ENCODE measurements around the gene EDN3.

Gene EDN3

GRCh38 chr20:59265298-59265697 is 35.1 kb upstream of the EDN3 start:
- no peak for DNase-seq (ENCODE audit: low read depth)
- TF ChIP-seq, protein P1, sequence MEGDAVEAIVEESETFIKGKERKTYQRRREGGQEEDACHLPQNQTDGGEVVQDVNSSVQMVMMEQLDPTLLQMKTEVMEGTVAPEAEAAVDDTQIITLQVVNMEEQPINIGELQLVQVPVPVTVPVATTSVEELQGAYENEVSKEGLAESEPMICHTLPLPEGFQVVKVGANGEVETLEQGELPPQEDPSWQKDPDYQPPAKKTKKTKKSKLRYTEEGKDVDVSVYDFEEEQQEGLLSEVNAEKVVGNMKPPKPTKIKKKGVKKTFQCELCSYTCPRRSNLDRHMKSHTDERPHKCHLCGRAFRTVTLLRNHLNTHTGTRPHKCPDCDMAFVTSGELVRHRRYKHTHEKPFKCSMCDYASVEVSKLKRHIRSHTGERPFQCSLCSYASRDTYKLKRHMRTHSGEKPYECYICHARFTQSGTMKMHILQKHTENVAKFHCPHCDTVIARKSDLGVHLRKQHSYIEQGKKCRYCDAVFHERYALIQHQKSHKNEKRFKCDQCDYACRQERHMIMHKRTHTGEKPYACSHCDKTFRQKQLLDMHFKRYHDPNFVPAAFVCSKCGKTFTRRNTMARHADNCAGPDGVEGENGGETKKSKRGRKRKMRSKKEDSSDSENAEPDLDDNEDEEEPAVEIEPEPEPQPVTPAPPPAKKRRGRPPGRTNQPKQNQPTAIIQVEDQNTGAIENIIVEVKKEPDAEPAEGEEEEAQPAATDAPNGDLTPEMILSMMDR (IDR thresholded peaks at IDR 0.05; ENCODE audit: low read length, missing control alignments), result no peak
- H3K4me3 ChIP-seq (replicated peaks; ENCODE audit: low read depth, low read length), result no peak overlapping the region

DNA sequence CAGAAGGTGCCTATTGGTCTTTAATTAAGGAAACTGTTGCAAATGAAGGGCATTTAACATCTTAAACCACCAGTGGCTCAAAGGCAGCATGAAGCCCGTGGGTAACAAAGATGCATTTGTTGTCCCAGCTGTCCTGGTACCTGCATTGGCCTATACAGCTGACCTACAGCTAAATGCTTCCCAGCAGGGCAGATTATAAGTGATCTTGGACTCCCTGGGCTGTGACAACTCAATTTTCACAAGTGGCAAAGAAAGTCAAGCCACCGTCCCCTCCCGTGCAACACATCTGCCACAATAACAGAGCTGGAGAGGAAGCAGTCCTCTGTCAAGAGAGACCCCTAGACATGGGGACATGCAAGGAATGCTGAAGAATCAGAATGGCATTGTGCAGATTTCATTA is 31.5 kb upstream of the EDN3 start:
- no peak for DNase-seq (ENCODE audit: low read depth)
- no peak overlapping the region for H3K4me3 ChIP-seq (replicated peaks; ENCODE audit: low read depth, low read length)
- TF ChIP-seq, protein P1 (IDR thresholded peaks at IDR 0.05; ENCODE audit: low read length, missing control alignments), result no peak

DNA sequence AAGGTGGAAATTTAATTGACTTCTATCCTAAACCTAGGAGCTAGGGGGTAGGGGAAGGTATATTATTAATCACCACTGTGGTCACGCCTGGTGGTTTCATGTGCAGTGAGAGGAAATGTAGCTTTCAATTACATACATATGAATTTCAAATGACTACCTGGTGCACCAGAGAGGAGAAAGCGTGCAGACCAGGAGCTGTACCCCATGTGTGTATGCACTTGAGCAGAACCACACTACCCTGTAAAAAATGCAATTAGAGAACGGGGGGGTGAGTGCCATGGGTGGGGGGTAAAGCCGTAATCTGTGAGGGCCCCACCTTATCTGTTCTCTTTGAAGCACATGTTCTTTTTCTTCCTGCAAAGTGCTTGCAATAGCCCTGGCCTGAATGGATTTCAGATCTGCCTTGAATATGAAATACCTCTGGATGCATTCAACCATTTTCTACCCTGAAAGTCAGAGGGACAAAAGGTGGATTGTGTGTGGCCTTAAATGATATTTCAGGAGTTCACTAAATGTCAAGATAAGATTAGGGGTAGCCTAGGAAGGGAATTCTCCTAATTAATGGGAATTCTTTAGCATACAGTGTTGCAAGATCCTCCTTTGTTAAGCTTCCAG is 30.9 kb upstream of the EDN3 start:
- TF ChIP-seq, protein P1 (IDR thresholded peaks at IDR 0.05; ENCODE audit: low read length, missing control alignments), result no peak
- DNase-seq (ENCODE audit: low read depth), result no peak

GRCh38 chr20:59270380-59270779 is 30.0 kb upstream of the EDN3 start:
- DNase-seq (ENCODE audit: low read depth), result no peak
- TF ChIP-seq, protein P1 (IDR thresholded peaks at IDR 0.05; ENCODE audit: low read length, missing control alignments), result no peak
- no peak overlapping the region for H3K4me3 ChIP-seq (replicated peaks; ENCODE audit: low read depth, low read length)

More for the DNA sequence above, 30.9 kb upstream of the EDN3 start:
- H3K4me3 ChIP-seq (replicated peaks; ENCODE audit: low read depth, low read length), result no peak overlapping the region

DNA sequence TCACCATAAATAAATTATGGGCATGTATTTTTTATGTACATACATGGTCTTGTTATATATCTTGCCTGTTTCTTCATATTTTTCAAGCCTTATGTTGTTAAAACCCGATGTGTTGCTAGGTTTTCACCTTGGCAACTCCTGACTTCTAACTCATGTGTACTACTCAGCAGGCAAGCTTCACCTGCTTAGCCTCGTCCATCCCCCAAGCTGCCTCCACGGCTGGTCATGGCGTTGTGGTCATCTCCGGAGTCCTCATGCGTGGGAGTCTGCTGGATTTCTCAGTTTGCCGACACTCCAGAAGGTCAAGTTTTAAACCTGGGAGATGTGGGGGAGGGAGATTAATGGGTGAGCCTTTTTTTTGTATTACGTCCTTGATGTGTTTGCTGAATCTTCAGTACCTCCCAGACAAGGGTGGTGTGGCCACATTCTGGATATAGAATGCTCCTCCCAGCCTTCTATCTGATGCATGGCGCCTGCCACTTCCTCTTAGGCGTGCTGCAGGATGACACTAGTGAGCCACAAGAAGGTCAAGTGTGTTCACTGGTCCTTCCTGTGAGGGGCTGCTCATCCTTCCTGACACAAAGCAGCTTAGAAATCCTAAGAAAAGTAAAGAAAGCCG is 26.6 kb upstream of the EDN3 start:
- TF ChIP-seq, protein P1 (IDR thresholded peaks at IDR 0.05; ENCODE audit: low read length, missing control alignments), result no peak
- DNase-seq (ENCODE audit: low read depth), result no peak
- H3K4me3 ChIP-seq (replicated peaks; ENCODE audit: low read depth, low read length), result no peak overlapping the region

GRCh38 chr20:59276938-59277337 is 23.5 kb upstream of the EDN3 start:
- no peak for DNase-seq (ENCODE audit: low read depth)
- no peak overlapping the region for H3K4me3 ChIP-seq (replicated peaks; ENCODE audit: low read depth, low read length)
- TF ChIP-seq, protein P1 (IDR thresholded peaks at IDR 0.05; ENCODE audit: low read length, missing control alignments), result no peak

DNA sequence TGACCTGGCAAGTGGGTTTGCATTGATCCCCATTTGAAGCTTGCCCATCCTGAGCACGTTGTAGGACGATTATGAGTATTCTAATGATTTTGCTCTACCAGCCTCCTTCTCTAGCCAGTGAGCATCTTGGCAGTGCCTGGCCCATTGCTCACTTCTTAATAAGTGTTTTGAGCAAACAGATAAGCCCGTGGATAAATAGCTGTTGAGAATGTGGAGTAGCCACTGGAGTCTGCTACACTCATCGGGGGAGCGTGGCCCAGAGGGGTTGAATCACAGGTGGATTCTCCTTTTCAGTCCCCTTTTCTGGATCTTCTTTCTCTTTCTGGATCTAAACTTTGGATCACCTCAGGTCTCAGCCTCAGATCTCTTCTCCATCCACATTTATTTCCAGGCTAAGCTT is 15.9 kb upstream of the EDN3 start:
- TF ChIP-seq, protein P1 (IDR thresholded peaks at IDR 0.05; ENCODE audit: low read length, missing control alignments), result no peak
- H3K4me3 ChIP-seq (replicated peaks; ENCODE audit: low read depth, low read length), result no peak overlapping the region
- DNase-seq (ENCODE audit: low read depth), result no peak
